Stimulated activated CD8-positive, alpha-beta memory T cell treated with anti-CD3 and anti-CD28 coated beads, Interleukin-2, amount 100 ng/mL, for 48 hours (primary cell): ENCODE measurements around the gene KANTR.

ENCODE experiments used
- DNase-seq, 2 donors: peaks; one replicate each; pipeline ENCODE4 v3.0.0-alpha.2; 2020; ENCODE audit warnings: low read depth in 2 of 2

KANTR gene

GRCh38 chrX:53081925-53082772 lies 11.8 kb upstream of the KANTR start, which contains the start of gene TSPYL2:
TSS of gene TSPYL2 (plus strand) at chrX:53082367. CDS start at chrX:53082499, 132 bp downstream.
- peak; percentile 85 to 88 for DNase-seq

- DNase-seq = no peak
Measured at GRCh38 chrX:53082773-53083616, 10.9 kb upstream of the KANTR start.

- no peak for DNase-seq
Measured at GRCh38 chrX:53084043-53084570, 9.8 kb upstream of the KANTR start.

- no peak for DNase-seq
Measured at GRCh38 chrX:53084863-53085262, 9.1 kb upstream of the KANTR start.

- DNase-seq = no peak
Measured at GRCh38 chrX:53085661-53086229, 8.2 kb upstream of the KANTR start.

GRCh38 chrX:53086464-53086863 lies 7.5 kb upstream of the KANTR start:
- DNase-seq = no peak

- no peak for DNase-seq
Measured at GRCh38 chrX:53087388-53087831, 6.5 kb upstream of the KANTR start.

- DNase-seq = peak; percentile 56 to 68
Measured at GRCh38 chrX:53088136-53088974, 5.6 kb upstream of the KANTR start.

- no peak for DNase-seq
Measured at GRCh38 chrX:53089224-53089842, 4.6 kb upstream of the KANTR start.

GRCh38 chrX:53089925-53090324 lies 4.0 kb upstream of the KANTR start:
- no peak for DNase-seq

GRCh38 chrX:53091354-53091753 lies 2.6 kb upstream of the KANTR start:
- DNase-seq = no peak

- peak; percentile 63 to 66 for DNase-seq
Measured at GRCh38 chrX:53093177-53093655, 726 bp upstream of the KANTR start.

- DNase-seq = no peak
Measured at GRCh38 chrX:53094582-53094905, 602 bp downstream of the KANTR start.

GRCh38 chrX:53095796-53096195 lies 1.9 kb downstream of the KANTR start:
- DNase-seq = no peak

GRCh38 chrX:53114864-53115549 lies 21.1 kb downstream of the KANTR start:
- DNase-seq = no peak

GRCh38 chrX:53115550-53115874 lies 21.6 kb downstream of the KANTR start:
- no peak for DNase-seq

GRCh38 chrX:53116101-53116500 lies 22.2 kb downstream of the KANTR start:
- DNase-seq = no peak

GRCh38 chrX:53122013-53122412 lies 28.1 kb downstream of the KANTR start:
- no peak for DNase-seq

GRCh38 chrX:53125506-53125905 lies 31.6 kb downstream of the KANTR start:
- DNase-seq = no peak

- no peak for DNase-seq
Measured at GRCh38 chrX:53126377-53126776, 32.4 kb downstream of the KANTR start.
